Body of pancreas (tissue), 4 donors: Measurements from ENCODE around the gene EPB41L3. TPM values are rescaled to one million over a fixed set of nuclear protein-coding genes. Genes with fewer than 3 reads are reported as not detected.

Experiments
- ATAC-seq: fragments of 150-250 bp; one replicate; pipeline ENCODE4 v1.9.1; 2016
- DNase-seq, 4 donors: peaks; one replicate each; pipeline ENCODE4 v3.0.0-alpha.2; 2019
- H3K27ac ChIP-seq, 4 donors: fragments of 200-600 bp; sonication (generic); 1 replicate in 3 of 4; 2 replicates in 1 of 4; pipeline versions ENCODE4 v1.5.1 to v1.6.1; 2016 to 2019; ENCODE audit warnings: mild to moderate bottlenecking in 1 of 4, mixed read lengths in 1 of 4, moderate library complexity in 1 of 4
- H3K27me3 ChIP-seq, 2 donors: fragments of 200-600 bp; sonication (generic); one replicate each; pipeline ENCODE4 v1.6.0; 2016; ENCODE audit warnings: mild to moderate bottlenecking in 1 of 2
- H3K36me3 ChIP-seq, 2 donors: fragments of 200-600 bp; sonication (generic); replicated peaks in 1 of 2; 2 replicates each; pipeline ENCODE4 v1.5.1; 2016; ENCODE audit warnings: low read depth in 2 of 2; ENCODE audit not compliant: insufficient read depth in 1 of 2
- H3K4me1 ChIP-seq: fragments of 200-600 bp; sonication (generic); one replicate; pipeline ENCODE4 v1.6.0; 2016
- H3K4me3 ChIP-seq, 2 donors: fragments of 200-600 bp; sonication (generic); 1 replicate in 1 of 2; 2 replicates in 1 of 2; pipeline ENCODE4 v1.5.1; 2016 to 2019
- H3K9me3 ChIP-seq, 3 donors: fragments of 200-600 bp; sonication (generic); 1 replicate in 2 of 3; 2 replicates in 1 of 3; pipeline ENCODE4 v1.5.1; 2016
- POLR2A ChIP-seq, 3 donors: fragments of 450-650 bp; IDR thresholded peaks; one replicate each; pipeline ENCODE4 v1.6.1; 2016; ENCODE audit warnings: antibody characterized with exemption in 3 of 3, mild to moderate bottlenecking in 2 of 3
- WGBS, 2 donors: methylation state at CpG; one replicate each; pipeline ENCODE4 v1.1.5; 2017; 5-methylcytosine and 5-hydroxymethylcytosine counted together
- intact Hi-C: fragments of 100-400 bp; cut with DNase I; formaldehyde crosslinking; loops from one replicate; pipeline ENCODE4 v1.15.1; 2023
- total RNA-seq, 2 donors: library from RNA; depleted of rRNA; stranded (reverse); fragments of >200 nt; gene quantifications; one replicate each; pipeline ENCODE4 v1.1.0, GENCODE V29; 2016
- TF ChIP-seq, protein P1 (sequence below), 7 experiments: fragments of 450-650 bp in 4 of 7; fragments of 200-600 bp in 3 of 7; sonication (generic) in 3 of 7; IDR thresholded peaks; one replicate each; pipeline ENCODE4 v1.5.1; 2016 to 2019; ENCODE audit warnings: antibody characterized with exemption in 7 of 7

Gene EPB41L3
- total RNA-seq, 2 donors from 2014 or later: 22.1 to 25.1 TPM

DNA sequence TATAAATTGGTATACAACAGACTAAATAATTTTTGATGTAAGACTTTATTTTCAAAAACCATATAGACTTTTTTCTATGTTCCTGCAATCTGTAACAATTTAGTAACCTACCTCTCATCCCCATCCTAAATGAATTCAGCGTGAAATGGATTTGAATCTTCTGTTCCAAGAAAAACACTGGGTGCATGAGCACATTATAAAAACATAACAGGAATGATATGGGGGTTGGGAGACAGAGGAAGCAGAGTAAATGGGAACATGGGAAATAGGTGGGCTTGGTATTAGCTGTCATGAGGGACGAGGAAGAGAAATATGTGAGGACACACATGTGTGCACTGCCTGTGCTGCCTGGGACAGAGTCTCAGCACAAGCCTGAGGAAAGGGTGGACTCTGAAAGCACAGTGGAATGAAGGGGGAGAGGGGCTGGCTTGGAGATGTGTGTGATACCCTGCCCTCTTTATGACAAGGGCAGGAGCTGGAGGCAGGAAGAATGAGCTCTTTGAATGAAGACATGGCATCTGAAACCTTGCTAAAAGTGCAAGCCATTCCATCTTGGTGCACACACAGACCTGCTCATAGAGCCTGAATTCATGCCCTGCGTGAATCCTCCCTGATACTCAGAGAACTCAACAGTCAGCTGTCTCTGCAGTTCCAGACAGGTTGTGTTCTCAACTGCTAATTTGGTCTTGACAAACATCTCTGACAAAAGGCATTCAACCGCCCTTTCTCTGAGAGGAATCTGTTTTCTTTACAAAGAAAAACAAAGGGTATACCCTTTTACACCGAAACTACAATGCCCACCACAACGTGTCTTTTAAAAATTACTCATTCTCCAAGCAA, 66.6 kb downstream of the EPB41L3 start:
- DNase-seq: no peak
- H3K4me3 ChIP-seq: no peak overlapping the region
- no peaks in the 10 kb centered on the region for H3K27me3 ChIP-seq
- intact Hi-C loops: no loop called here
- H3K36me3 ChIP-seq: no peaks in the 10 kb centered on the region
- H3K4me1 ChIP-seq: no peaks in the 10 kb centered on the region
- no peaks in the 10 kb centered on the region for H3K9me3 ChIP-seq
- 81 to 82% methylated on average over 6 of the region's 6 CpGs for WGBS, 2 donors
- ATAC-seq: no peak
- TF ChIP-seq, protein P1, sequence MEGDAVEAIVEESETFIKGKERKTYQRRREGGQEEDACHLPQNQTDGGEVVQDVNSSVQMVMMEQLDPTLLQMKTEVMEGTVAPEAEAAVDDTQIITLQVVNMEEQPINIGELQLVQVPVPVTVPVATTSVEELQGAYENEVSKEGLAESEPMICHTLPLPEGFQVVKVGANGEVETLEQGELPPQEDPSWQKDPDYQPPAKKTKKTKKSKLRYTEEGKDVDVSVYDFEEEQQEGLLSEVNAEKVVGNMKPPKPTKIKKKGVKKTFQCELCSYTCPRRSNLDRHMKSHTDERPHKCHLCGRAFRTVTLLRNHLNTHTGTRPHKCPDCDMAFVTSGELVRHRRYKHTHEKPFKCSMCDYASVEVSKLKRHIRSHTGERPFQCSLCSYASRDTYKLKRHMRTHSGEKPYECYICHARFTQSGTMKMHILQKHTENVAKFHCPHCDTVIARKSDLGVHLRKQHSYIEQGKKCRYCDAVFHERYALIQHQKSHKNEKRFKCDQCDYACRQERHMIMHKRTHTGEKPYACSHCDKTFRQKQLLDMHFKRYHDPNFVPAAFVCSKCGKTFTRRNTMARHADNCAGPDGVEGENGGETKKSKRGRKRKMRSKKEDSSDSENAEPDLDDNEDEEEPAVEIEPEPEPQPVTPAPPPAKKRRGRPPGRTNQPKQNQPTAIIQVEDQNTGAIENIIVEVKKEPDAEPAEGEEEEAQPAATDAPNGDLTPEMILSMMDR (IDR thresholded peaks at IDR 0.05): no peak
- no peak for TF ChIP-seq POLR2A (IDR thresholded peaks at IDR 0.05)
- no peak overlapping the region for H3K27ac ChIP-seq

DNA sequence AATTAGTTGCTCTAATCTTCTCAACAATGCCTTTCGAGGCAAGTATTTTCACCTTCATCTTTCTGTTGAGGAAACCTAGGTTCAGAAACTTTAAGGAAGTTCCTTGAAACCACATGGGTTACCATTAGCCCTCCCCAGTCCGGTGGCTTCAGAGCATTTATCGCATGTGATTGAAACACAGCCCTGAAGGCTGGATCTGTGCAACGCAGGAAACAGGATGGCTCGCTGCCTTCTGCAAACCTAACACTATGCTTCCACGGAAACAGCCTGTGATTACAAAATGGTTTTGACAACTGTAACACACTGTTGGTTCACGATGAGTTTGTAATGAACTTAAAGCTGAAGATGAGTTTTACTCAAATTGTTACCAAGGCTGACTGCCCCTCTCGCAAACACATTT, 68.5 kb downstream of the EPB41L3 start:
- intact Hi-C loops: no loop called here
- H3K4me1 ChIP-seq: no peaks in the 10 kb centered on the region
- no peaks in the 10 kb centered on the region for H3K36me3 ChIP-seq
- no peak overlapping the region for H3K4me3 ChIP-seq
- peak in 1 of 4 donors; percentile 54 for DNase-seq
- H3K27ac ChIP-seq: no peak overlapping the region
- no peaks in the 10 kb centered on the region for H3K9me3 ChIP-seq
- TF ChIP-seq POLR2A (IDR thresholded peaks at IDR 0.05): no peak
- TF ChIP-seq, protein P1 (IDR thresholded peaks at IDR 0.05): no peak
- H3K27me3 ChIP-seq: no peaks in the 10 kb centered on the region
- WGBS, 2 donors: 63 to 75% methylated on average over 8 of the region's 8 CpGs
- no peak for ATAC-seq

DNA sequence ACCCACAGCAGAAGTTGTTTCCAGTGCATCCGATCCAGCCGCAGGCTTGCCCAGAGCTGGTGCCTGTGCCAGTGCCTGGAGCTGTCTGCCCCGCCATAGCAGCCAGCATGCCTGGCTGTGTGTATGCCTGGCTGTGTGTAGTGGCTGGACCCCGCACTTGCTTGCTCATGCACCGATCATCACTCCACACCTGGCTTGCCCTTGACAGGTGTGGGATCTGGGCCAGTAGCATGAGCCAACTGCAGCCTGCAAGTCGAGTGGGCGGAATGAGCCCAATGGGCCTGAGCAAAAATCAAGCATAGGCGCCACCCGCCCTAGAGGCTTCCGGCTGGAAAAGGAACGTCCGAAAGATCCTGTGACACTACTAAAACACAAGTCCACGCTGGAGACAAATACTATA, 74.5 kb downstream of the EPB41L3 start:
- Histone ChIP-seq H3K27me3 (no peaks in the 10 kb centered on the region), H3K36me3 (no peaks in the 10 kb centered on the region), H3K9me3 (no peaks in the 10 kb centered on the region), H3K4me3 (no peak overlapping the region), H3K27ac (no peak overlapping the region), H3K4me1 (no peaks in the 10 kb centered on the region)
- DNase-seq (no peak), ATAC-seq (no peak)
- TF ChIP-seq POLR2A (IDR thresholded peaks at IDR 0.05): no peak
- TF ChIP-seq, protein P1 (IDR thresholded peaks at IDR 0.05): no peak
- 91 to 94% methylated on average over 10 to 13 of the region's 13 CpGs for WGBS, 2 donors
- intact Hi-C loops: no loop called here

DNA sequence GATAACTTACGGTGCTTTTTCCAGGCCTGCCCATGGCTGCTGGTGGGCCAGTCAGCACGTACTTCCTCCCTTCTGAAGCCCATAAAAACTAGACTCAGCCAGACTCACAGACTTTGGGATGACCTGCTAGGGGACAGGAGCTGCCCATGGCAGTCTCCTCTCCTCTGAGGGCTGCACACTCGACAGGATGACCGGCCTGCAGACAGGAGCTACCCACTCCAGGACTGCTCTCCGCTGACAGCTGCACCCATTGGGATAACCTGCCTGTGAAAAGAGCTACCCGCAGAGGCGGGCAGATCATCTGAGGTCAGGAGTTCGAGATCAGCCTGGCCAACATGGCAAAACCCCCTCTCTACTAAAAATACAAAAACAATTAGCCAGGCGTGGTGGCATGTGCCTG, 75.4 kb downstream of the EPB41L3 start:
- Histone ChIP-seq H3K4me1 (no peaks in the 10 kb centered on the region), H3K36me3 (no peaks in the 10 kb centered on the region), H3K27ac (no peak overlapping the region), H3K4me3 (no peak overlapping the region), H3K9me3 (no peaks in the 10 kb centered on the region), H3K27me3 (no peaks in the 10 kb centered on the region)
- TF ChIP-seq, protein P1 (IDR thresholded peaks at IDR 0.05): no peak
- no peak for TF ChIP-seq POLR2A (IDR thresholded peaks at IDR 0.05)
- ATAC-seq (no peak), DNase-seq (no peak)
- intact Hi-C loops: no loop called here
- WGBS, 2 donors: 92 to 93% methylated on average over 6 to 9 of the region's 9 CpGs

DNA sequence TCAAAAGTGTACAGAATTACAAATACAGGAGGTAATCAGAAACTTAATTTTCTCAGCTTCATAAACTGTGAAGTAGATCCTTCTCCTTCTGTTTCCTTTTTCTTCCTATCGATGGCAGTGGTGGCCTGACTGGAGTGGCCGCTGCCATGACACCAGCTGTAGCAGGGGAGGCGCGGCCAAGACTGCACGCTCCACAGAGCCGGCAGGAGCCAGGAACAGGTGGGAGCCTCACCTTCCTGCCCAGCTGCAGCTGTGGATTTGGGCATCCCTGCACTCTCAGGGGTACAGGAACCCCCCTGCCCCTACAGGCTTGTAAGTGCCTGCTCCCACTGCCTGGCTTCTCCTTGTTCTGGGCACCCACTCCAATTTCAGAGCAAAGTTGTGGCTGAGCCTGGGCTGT, 76.1 kb downstream of the EPB41L3 start:
- Histone ChIP-seq H3K27ac (no peak overlapping the region), H3K9me3 (no peaks in the 10 kb centered on the region), H3K36me3 (no peaks in the 10 kb centered on the region), H3K27me3 (no peaks in the 10 kb centered on the region), H3K4me3 (no peak overlapping the region), H3K4me1 (no peaks in the 10 kb centered on the region)
- intact Hi-C loops: no loop called here
- 83 to 87% methylated on average over 6 of the region's 6 CpGs for WGBS, 2 donors
- no peak for ATAC-seq
- no peak for DNase-seq
- TF ChIP-seq, protein P1 (IDR thresholded peaks at IDR 0.05): no peak
- TF ChIP-seq POLR2A (IDR thresholded peaks at IDR 0.05): no peak
